B cell (primary cell): Measurements from ENCODE around the gene TMX2. TPM values are rescaled to one million over a fixed set of nuclear protein-coding genes. Genes with fewer than 3 reads are reported as not detected.

Experiments
- ATAC-seq: fragments of 200-7000 bp; cut with Tn5 transposase; one replicate; pipeline ENCODE4 v1.10.0; 2021; ENCODE audit warnings: low read depth, mild to moderate bottlenecking, moderate number of reproducible peaks, moderate library complexity
- CTCF ChIA-PET: fragments of 350-600 bp; sonication (Branson Sonifier 250); formaldehyde crosslinking; loops from one replicate; lab custom pipeline; 2021; ENCODE audit warnings: antibody characterized with exemption, inconsistent platforms; lab: Charles Lee
- POLR2A ChIA-PET: fragments of 350-600 bp; sonication (Branson Sonifier 250); formaldehyde crosslinking; loops from one replicate; lab custom pipeline; 2021; ENCODE audit warnings: antibody characterized with exemption; lab: Charles Lee
- DNase-seq: peaks from one replicate; pipeline ENCODE4 v3.0.0; 2013
- H2AFZ ChIP-seq: 2 replicates; pipeline ENCODE4 v1.6.1; 2012; ENCODE audit warnings: mild to moderate bottlenecking, low read depth, low read length; ENCODE audit not compliant: insufficient read depth, poor library complexity, severe bottlenecking
- H3K27ac ChIP-seq, 2 donors: 1 replicate in 1 of 2; 2 replicates in 1 of 2; pipeline ENCODE4 v1.5.1; 2012 to 2013; ENCODE audit warnings: low read length in 2 of 2, mild to moderate bottlenecking in 2 of 2, moderate library complexity in 1 of 2
- H3K27me3 ChIP-seq, 4 experiments: fragments of 200-600 bp in 1 of 4; sonication (generic) in 1 of 4; replicated peaks in 1 of 4; 1 replicate in 2 of 4; 2 replicates in 2 of 4; pipeline versions ENCODE4 v1.6.1 to v1.7.0; 2013 to 2016; ENCODE audit warnings: low read length in 3 of 4, mild to moderate bottlenecking in 2 of 4, mixed read lengths in 1 of 4, moderate library complexity in 1 of 4; ENCODE audit not compliant: insufficient read depth in 4 of 4, control insufficient read depth in 3 of 4; ENCODE audit errors: control extremely low read depth in 1 of 4
- H3K36me3 ChIP-seq, 2 experiments: replicated peaks in 1 of 2; 1 replicate in 1 of 2; 2 replicates in 1 of 2; pipeline versions ENCODE4 v1.6.1 to v1.7.1; 2013; ENCODE audit warnings: low read length in 1 of 2; ENCODE audit not compliant: insufficient read depth in 2 of 2, control insufficient read depth in 1 of 2; ENCODE audit errors: control extremely low read depth in 1 of 2, extremely low read depth in 1 of 2
- H3K4me1 ChIP-seq, 2 donors: fragments of 200-600 bp in 1 of 2; sonication (generic) in 1 of 2; 1 replicate in 1 of 2; 2 replicates in 1 of 2; pipeline versions ENCODE4 v1.5.1 to v1.6.1; 2013 to 2017; ENCODE audit warnings: low read length in 2 of 2; ENCODE audit not compliant: control insufficient read depth in 2 of 2, insufficient read depth in 2 of 2
- H3K4me2 ChIP-seq: replicated peaks from 2 replicates; pipeline ENCODE3; 2012; ENCODE audit warnings: mild to moderate bottlenecking, low read depth, low read length; ENCODE audit not compliant: poor library complexity, severe bottlenecking
- H3K4me3 ChIP-seq, 5 experiments: fragments of 200-600 bp in 1 of 5; sonication (generic) in 1 of 5; 1 replicate in 3 of 5; 2 replicates in 2 of 5; pipeline versions ENCODE4 v1.5.1 to v1.7.0; 2011 to 2016; ENCODE audit warnings: low read length in 4 of 5, mild to moderate bottlenecking in 4 of 5, low read depth in 2 of 5, control low read depth in 1 of 5, moderate library complexity in 1 of 5; ENCODE audit not compliant: insufficient read depth in 1 of 5; ENCODE audit errors: control extremely low read depth in 1 of 5, extremely low read depth in 1 of 5
- H3K79me2 ChIP-seq: fragments of 200-600 bp; sonication (generic); one replicate; pipeline ENCODE4 v1.6.0; 2016; ENCODE audit warnings: low read length; ENCODE audit not compliant: control insufficient read depth, insufficient read depth
- H3K9ac ChIP-seq: fragments of 200-600 bp; sonication (generic); 2 replicates; pipeline ENCODE4 v1.6.1; 2017; ENCODE audit warnings: mild to moderate bottlenecking, low read length, moderate library complexity
- H3K9me3 ChIP-seq, 3 donors: one replicate each; pipeline versions ENCODE4 v1.6.1 to v1.7.1; 2013; ENCODE audit warnings: low read length in 2 of 3; ENCODE audit not compliant: control insufficient read depth in 2 of 3, insufficient read depth in 1 of 3; ENCODE audit errors: control extremely low read depth in 1 of 3
- H4K20me1 ChIP-seq: 2 replicates; pipeline ENCODE4 v1.6.0; 2012; ENCODE audit warnings: mild to moderate bottlenecking, low read length; ENCODE audit not compliant: insufficient read depth, control insufficient read depth, poor library complexity, severe bottlenecking
- H3K27ac Mint-ChIP-seq: one replicate; pipeline ENCODE4 v1.8.0; 2021; ENCODE audit warnings: mixed read lengths
- H3K27me3 Mint-ChIP-seq: one replicate; pipeline ENCODE4 v1.8.0; 2021; ENCODE audit warnings: mixed read lengths
- H3K4me1 Mint-ChIP-seq: one replicate; pipeline ENCODE4 v1.8.0; 2021; ENCODE audit warnings: mixed read lengths
- H3K4me3 Mint-ChIP-seq: one replicate; pipeline ENCODE4 v1.8.0; 2021; ENCODE audit warnings: mixed read lengths
- H3K9me3 Mint-ChIP-seq: one replicate; pipeline ENCODE4 v1.8.0; 2022; ENCODE audit warnings: mixed read lengths; ENCODE audit not compliant: insufficient read depth
- CTCF ChIP-seq: fragments of 200-600 bp; IDR thresholded peaks from one replicate; pipeline ENCODE4 v1.8.0; 2022; ENCODE audit warnings: antibody characterized with exemption, mild to moderate bottlenecking
- EZH2 ChIP-seq: IDR thresholded peaks from 2 replicates; pipeline ENCODE4 v1.6.1; 2012; ENCODE audit warnings: borderline replicate concordance, low read depth, mild to moderate bottlenecking, moderate library complexity, low read length; ENCODE audit not compliant: insufficient read depth, poor library complexity, severe bottlenecking
- WGBS: methylation state at CpG from one replicate; pipeline ENCODE4 v1.1.5; 2013; ENCODE audit warnings: missing lambda C conversion rate; ENCODE audit not compliant: insufficient coverage; 5-methylcytosine and 5-hydroxymethylcytosine counted together
- intact Hi-C: fragments of 100-400 bp; cut with micrococcal nuclease; formaldehyde crosslinking; loops from one replicate; pipeline ENCODE4 v1.10.0; 2022
- polyA plus RNA-seq: library from polyadenylated mRNA; depleted of rRNA; stranded (reverse); fragments of >200 nt; gene quantifications from 2 replicates; pipeline ENCODE4 v1.2.3, GENCODE V29; 2012
- total RNA-seq, 2 donors: library from RNA; stranded (reverse); fragments of 120-200 nt in 1 of 2; gene quantifications; 1 replicate in 1 of 2; 2 replicates in 1 of 2; pipeline versions ENCODE4 v1.2.3 to v1.2.4, GENCODE V29; 2013 to 2022

Gene TMX2
- total and polyA plus RNA-seq, 2 donors (not counting 1 experiment from before 2014, with no cell fraction given), result 40.3 to 60.2 TPM

- 97% methylated on average over 30 of the region's 30 CpGs for WGBS
These were observed 40.6 kb downstream of the TMX2 start for GRCh38 chr11:57752954-57753353.

GRCh38 chr11:57758174-57758573 is 45.8 kb downstream of the TMX2 start:
- ChIA-PET POLR2A (no interaction called here), CTCF (interaction anchor here (1.2 to 6.8 kb wide), 4 partner anchors 27 to 48 kb away, joined by 3 to 75 read pairs (median 4); no protein-coding TSS in a partner anchor)
- Histone ChIP-seq H3K9ac (no peak overlapping the region), H3K4me3 (no peak overlapping the region), H3K4me1 (peaks cover 4 to 6% of the 10 kb centered on the region in 2 donors), H3K79me2 (peaks cover 14% of the 10 kb centered on the region), H3K4me2 (no peak overlapping the region), H2AFZ (no peak overlapping the region), H4K20me1 (no peaks in the 10 kb centered on the region), H3K36me3 (no peaks in the 10 kb centered on the region), H3K27ac (no peak overlapping the region), H3K27me3 (no peaks in the 10 kb centered on the region), H3K9me3 (no peaks in the 10 kb centered on the region)
- Mint-ChIP-seq H3K4me1 (peaks cover 15% of the 10 kb centered on the region), H3K27ac (no peak overlapping the region), H3K4me3 (no peak overlapping the region), H3K9me3 (no peaks in the 10 kb centered on the region), H3K27me3 (no peaks in the 10 kb centered on the region)
- no peak for DNase-seq
- intact Hi-C loops, result no loop called here
- no peak for ATAC-seq
- 100% methylated on average over 1 of the region's 3 CpGs for WGBS
- TF ChIP-seq EZH2, result no peak
- TF ChIP-seq CTCF, result no peak

More at GRCh38 chr11:57752954-57753353, 40.6 kb downstream of the TMX2 start:
- Mint-ChIP-seq H3K27me3 (no peaks in the 10 kb centered on the region), H3K4me3 (no peak overlapping the region), H3K9me3 (no peaks in the 10 kb centered on the region), H3K4me1 (peaks cover 8% of the 10 kb centered on the region), H3K27ac (no peak overlapping the region)
- ATAC-seq (no peak), DNase-seq (no peak)
- intact Hi-C loops, result no loop called here
- no peak overlapping the region for H2AFZ ChIP-seq
- H3K4me3 ChIP-seq, result no peak overlapping the region
- no peaks in the 10 kb centered on the region for H4K20me1 ChIP-seq
- H3K79me2 ChIP-seq, result peaks cover 3% of the 10 kb centered on the region
- no peak overlapping the region for H3K4me2 ChIP-seq
- no peaks in the 10 kb centered on the region for H3K4me1 ChIP-seq
- no peaks in the 10 kb centered on the region for H3K27me3 ChIP-seq
- H3K9me3 ChIP-seq, result no peaks in the 10 kb centered on the region
- CTCF ChIA-PET, result interaction anchor here (0.7 to 6.8 kb wide), 2 partner anchors 49 to 244 kb away, joined by 4 to 180 read pairs; no protein-coding TSS in a partner anchor
- TF ChIP-seq CTCF, result no peak
- no peak for TF ChIP-seq EZH2
- no peak overlapping the region for H3K27ac ChIP-seq
- POLR2A ChIA-PET, result interaction anchor here (0.7 kb wide), 1 partner anchor 46 kb away, joined by 3 read pairs; no protein-coding TSS in a partner anchor
- peaks cover 0 to 4% of the 10 kb centered on the region in 2 experiments for H3K36me3 ChIP-seq
- no peak overlapping the region for H3K9ac ChIP-seq
